GM21576 (cell line): ENCODE results near the gene VAV3.

Source experiments
- ATAC-seq: cut with Tn5 transposase; IDR thresholded peaks from one replicate; pipeline ENCODE4 v1.9.1; 2021; ENCODE audit warnings: mild to moderate bottlenecking, moderate library complexity; ENCODE audit not compliant: unreplicated experiment

Gene VAV3

GRCh38 chr1:107939256-107939655 lies 25.7 kb downstream of the VAV3 start:
- no peak for ATAC-seq

GRCh38 chr1:107936498-107937481 lies 28.2 kb downstream of the VAV3 start:
- ATAC-seq = peak; percentile 35

DNA sequence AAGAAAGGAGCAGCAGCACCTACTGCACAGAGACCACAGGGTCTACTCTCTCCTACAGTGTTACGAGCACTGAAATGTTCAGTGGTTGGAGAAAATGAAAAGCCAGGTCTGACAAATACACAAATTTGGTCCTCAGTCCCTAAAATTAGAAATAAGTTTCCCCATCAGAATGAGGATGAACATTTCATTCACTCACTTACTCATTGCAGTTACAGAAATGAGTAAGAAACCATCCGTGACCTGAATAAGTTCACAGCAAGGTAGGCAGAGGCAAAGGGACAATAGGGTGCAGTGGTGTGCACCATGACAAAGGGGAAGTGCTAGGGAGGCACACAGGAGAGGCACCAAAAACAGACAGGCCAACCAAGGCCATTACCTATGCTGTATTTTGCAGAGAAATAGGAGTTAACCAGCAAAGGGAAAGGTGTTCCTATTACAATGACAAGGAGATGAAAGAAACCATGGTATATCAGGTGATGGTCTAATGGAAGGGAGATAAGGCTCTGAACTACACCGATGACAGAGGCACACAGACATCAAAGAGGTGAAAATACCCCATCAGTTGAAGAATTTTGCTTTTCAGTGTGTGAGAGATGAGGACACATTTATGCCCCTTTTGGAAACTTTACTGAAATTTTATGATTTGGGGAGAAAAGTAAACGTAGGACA lies 29.4 kb downstream of the VAV3 start:
- ATAC-seq = peak; percentile 86

GRCh38 chr1:107934578-107934977 lies 30.4 kb downstream of the VAV3 start:
- peak; percentile 36 for ATAC-seq

DNA sequence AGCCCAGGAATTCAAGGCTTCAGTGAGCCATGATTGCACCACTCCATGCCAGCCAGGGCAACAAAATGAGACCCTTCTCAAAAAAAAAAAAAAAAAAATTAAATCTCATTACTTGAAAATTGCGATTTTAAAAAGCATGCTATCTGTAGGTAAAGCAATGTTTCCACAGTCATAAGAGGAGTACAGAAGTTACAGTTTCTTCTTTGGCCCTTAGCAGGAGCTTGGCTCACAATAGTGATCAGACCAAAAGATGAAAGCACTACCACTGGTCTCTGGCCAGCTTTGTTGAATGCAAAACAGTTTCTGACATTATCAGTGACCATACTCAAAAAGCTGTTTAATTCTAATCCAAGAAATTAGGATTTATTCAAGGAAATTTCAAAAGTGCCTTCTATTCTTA lies 31.2 kb downstream of the VAV3 start:
- ATAC-seq = no peak

- ATAC-seq = no peak
Measured at GRCh38 chr1:107930292-107930691, 34.7 kb downstream of the VAV3 start.

DNA sequence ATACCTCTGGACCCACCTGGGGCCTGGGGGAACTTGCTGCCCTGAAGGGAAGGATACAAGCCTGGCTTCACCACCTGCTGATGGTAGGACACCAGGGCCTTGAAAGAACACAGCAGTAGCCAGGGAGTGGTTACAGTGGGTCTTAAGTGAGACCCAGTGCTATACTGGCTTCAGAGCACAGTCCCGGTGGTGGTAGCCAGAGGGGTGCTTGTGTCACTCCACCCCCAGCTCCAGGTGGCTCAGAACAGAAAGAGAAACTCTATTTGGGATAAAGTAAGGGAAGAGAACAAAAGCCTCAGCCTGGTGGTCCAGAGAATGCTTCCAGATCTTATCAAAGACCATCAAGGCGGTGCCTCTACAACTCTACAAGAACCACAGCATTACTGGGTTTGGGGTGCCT lies 37.2 kb downstream of the VAV3 start:
- no peak for ATAC-seq

GRCh38 chr1:107926436-107927080 lies 38.4 kb downstream of the VAV3 start:
- no peak for ATAC-seq

DNA sequence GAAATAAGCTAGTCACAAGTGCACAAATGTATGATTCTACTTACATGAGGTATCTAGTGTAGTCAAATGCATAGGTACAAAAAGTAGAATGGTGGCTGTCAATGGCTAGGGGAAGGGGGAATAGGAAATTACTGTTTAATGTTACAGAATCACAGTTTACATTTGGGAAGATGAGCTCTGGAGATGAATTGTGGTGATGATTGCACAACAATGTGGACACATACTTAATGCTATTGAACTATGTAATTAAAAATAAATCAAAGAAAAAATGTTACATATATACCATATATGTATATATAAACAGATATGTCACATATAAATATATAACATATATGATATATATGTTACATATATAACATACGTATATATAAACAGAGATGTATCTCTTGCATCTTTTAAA lies 39.4 kb downstream of the VAV3 start:
- no peak for ATAC-seq

- ATAC-seq = no peak
Measured at GRCh38 chr1:107920999-107921398, 44.0 kb downstream of the VAV3 start.

GRCh38 chr1:107920561-107920960 lies 44.4 kb downstream of the VAV3 start:
- no peak for ATAC-seq

DNA sequence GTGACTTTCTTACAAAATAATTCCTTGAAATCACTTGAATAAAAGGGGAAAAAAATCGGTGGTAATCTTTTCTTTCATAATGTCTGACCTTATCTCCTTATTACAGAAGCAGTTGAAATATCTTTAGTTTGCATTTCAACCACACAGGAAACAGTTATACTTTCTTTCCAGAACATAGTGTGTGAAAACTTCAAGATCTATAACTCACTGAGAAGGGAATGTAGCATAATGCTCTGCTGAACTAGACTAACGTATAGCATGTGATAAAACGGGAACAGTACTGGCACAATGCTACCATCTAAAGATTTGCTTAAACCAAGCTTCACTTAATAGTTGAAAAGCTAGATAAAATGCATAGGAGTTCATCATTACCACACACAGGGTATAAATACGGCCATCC lies 45.0 kb downstream of the VAV3 start:
- ATAC-seq = no peak

GRCh38 chr1:107914119-107914765 lies 50.7 kb downstream of the VAV3 start:
- ATAC-seq = no peak

DNA sequence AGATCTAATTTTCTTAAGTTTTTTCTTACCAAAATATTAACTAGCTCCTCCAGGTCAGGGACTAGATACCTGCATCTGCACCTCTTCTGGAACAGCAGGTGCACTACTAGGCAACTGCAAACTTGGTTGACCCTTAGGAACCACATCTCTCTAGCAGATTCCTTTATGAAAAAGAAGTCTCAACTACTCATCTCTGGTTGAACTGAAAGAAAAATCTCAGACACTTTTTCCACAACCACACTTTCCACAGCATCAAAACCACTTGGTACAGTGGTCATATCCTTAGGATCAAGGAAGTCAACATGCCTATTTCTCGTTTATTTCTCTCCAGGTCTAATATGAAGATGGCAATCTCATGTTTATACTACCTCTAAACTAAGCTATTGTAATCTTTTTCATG lies 52.3 kb downstream of the VAV3 start:
- no peak for ATAC-seq

DNA sequence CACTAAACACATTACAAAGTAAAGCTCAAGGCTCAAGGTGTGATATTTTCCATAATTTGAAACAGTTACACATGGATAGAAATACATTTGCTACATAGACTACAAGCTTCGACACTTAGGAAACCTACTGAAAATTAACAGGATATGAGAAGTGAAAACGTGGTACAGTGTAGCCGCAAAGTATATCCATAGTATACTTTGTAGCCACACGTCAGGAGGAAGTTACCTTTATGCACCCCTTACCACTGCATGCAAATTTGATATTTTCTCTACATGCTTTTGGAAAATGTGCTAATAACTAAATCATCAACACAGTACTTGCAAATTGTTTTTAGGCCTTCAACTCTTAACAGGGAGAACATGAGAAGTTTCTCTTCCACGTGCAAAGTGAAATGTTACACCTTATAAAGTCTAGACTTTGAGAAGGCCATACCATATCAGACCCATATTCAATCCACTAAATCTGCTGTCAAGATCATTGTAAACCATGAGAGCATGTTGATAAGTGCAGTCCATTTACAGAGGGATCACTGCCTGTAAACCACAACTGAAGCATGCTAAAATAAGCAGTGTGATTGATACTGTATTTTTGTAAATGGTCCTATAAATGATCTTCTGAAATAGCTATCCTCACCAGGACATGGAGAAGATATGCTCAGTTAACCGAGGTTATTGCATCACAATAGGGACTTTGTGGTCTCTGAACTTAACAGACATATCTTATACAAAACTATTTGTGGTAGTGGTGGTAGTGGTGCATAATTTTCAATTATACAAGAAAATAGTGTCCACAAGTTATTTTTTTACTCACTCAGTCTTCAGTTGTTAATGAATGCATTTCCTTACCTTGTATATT lies 64.7 kb downstream of the VAV3 start:
- ATAC-seq = no peak

- no peak for ATAC-seq
Measured at GRCh38 chr1:107899655-107900054, 65.3 kb downstream of the VAV3 start.

- no peak for ATAC-seq
Measured at GRCh38 chr1:107897438-107898345, 67.3 kb downstream of the VAV3 start.

GRCh38 chr1:107896936-107897335 lies 68.0 kb downstream of the VAV3 start:
- ATAC-seq = no peak

GRCh38 chr1:107896401-107896800 lies 68.6 kb downstream of the VAV3 start:
- no peak for ATAC-seq
